ENCODE data around the gene NCAN. TPM values are rescaled to one million over a fixed set of nuclear protein-coding genes. Genes with fewer than 3 reads are reported as not detected.

Gene NCAN
- total RNA-seq, 1 donor from 2014 or later: not detected

GRCh38 chr19:19229701-19230100 is 17.9 kb downstream of the NCAN start:
- TF ChIP-seq, protein P1, sequence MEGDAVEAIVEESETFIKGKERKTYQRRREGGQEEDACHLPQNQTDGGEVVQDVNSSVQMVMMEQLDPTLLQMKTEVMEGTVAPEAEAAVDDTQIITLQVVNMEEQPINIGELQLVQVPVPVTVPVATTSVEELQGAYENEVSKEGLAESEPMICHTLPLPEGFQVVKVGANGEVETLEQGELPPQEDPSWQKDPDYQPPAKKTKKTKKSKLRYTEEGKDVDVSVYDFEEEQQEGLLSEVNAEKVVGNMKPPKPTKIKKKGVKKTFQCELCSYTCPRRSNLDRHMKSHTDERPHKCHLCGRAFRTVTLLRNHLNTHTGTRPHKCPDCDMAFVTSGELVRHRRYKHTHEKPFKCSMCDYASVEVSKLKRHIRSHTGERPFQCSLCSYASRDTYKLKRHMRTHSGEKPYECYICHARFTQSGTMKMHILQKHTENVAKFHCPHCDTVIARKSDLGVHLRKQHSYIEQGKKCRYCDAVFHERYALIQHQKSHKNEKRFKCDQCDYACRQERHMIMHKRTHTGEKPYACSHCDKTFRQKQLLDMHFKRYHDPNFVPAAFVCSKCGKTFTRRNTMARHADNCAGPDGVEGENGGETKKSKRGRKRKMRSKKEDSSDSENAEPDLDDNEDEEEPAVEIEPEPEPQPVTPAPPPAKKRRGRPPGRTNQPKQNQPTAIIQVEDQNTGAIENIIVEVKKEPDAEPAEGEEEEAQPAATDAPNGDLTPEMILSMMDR (IDR thresholded peaks at IDR 0.05): no peak
- ATAC-seq (ENCODE audit: low read depth) (no peak), DNase-seq (no peak)
- intact Hi-C loops (cut with micrococcal nuclease): no loop called here
- CTCF ChIA-PET: no interaction called here
- Mint-ChIP-seq H3K27me3 (peaks cover 22% of the 10 kb centered on the region), H3K27ac (no peak overlapping the region), H3K4me3 (no peak overlapping the region), H3K36me3 (ENCODE audit: low read depth) (no peaks in the 10 kb centered on the region), H3K9me3 (peaks cover 6% of the 10 kb centered on the region), H3K4me1 (peaks cover 4% of the 10 kb centered on the region)
- POLR2A ChIA-PET: no interaction called here

DNA sequence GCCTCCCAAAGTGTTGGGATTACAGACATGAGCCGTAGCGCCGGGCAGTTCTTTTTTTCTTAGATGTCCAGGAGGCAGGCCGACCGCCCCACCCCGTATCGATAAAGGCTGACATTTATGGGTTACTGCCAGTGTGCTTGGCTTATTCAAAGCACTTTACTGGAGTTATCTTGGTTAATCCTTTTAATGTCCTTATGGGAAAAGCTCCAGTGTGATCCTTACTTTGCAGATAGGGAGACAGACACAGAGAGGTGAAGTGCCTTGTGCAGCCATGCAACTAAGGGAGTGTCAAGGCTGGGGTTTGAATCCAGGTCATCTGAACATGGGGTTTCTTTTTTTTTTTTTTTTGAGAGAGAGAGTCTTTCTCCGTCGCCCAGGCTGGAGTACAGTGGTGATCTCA is 19.2 kb downstream of the NCAN start:
- no peak overlapping the region for H3K27ac Mint-ChIP-seq
- H3K4me3 Mint-ChIP-seq: no peak overlapping the region
- no peak for ATAC-seq (ENCODE audit: low read depth)
- H3K27me3 Mint-ChIP-seq: peaks cover 20% of the 10 kb centered on the region
- intact Hi-C loops (cut with micrococcal nuclease): no loop called here
- ChIA-PET CTCF (no interaction called here), POLR2A (no interaction called here)
- peaks cover 8% of the 10 kb centered on the region for H3K9me3 Mint-ChIP-seq
- TF ChIP-seq, protein P1 (IDR thresholded peaks at IDR 0.05): no peak
- H3K4me1 Mint-ChIP-seq: no peaks in the 10 kb centered on the region
- H3K36me3 Mint-ChIP-seq (ENCODE audit: low read depth): no peaks in the 10 kb centered on the region
- no peak for DNase-seq

- no peaks in the 10 kb centered on the region for H3K36me3 Mint-ChIP-seq (ENCODE audit: low read depth)
These were observed 20.5 kb downstream of the NCAN start for GRCh38 chr19:19232261-19232721.

DNA sequence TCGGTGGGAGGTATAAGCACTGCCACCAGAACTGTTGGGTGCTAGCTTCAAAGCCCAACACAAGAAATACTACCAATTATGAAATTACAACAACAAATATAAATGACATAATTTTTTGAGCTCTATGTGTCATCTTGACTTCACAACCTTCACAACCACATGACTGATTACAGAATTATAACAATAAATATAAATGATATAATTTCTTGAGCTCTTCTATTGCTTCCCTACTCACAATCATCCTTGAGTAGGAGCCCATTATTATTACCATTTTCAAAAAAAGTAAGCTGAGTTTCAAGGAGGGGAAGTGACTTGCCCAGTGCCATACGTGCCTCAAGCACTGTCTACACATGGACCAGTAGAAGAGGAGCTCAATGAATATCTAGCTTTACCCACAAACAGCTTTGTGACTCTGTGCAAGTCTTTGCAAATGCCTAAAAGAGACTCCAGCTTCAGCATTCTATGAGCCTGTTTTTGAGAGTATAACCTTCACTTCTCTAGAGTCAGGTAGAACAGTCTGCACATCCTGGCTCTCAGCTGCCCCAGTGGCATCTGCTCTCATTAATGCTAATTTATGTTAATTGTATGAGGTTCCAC is 22.6 kb downstream of the NCAN start:
- intact Hi-C loops (cut with micrococcal nuclease): no loop called here
- no peak overlapping the region for H3K4me3 Mint-ChIP-seq
- DNase-seq (no peak), ATAC-seq (ENCODE audit: low read depth) (no peak)
- no peak overlapping the region for H3K27ac Mint-ChIP-seq
- peaks cover 12% of the 10 kb centered on the region for H3K9me3 Mint-ChIP-seq
- H3K36me3 Mint-ChIP-seq (ENCODE audit: low read depth): no peaks in the 10 kb centered on the region
- peaks cover 7% of the 10 kb centered on the region for H3K27me3 Mint-ChIP-seq
- no peaks in the 10 kb centered on the region for H3K4me1 Mint-ChIP-seq
- TF ChIP-seq, protein P1 (IDR thresholded peaks at IDR 0.05): no peak
- POLR2A ChIA-PET: no interaction called here
- CTCF ChIA-PET: no interaction called here

More at GRCh38 chr19:19232261-19232721, 20.5 kb downstream of the NCAN start:
- DNase-seq: no peak
- ATAC-seq (ENCODE audit: low read depth): no peak
- H3K4me1 Mint-ChIP-seq: no peaks in the 10 kb centered on the region
- ChIA-PET CTCF (no interaction called here), POLR2A (no interaction called here)
- H3K27me3 Mint-ChIP-seq: peaks cover 18% of the 10 kb centered on the region
- intact Hi-C loops (cut with micrococcal nuclease): no loop called here
- H3K9me3 Mint-ChIP-seq: peaks cover 12% of the 10 kb centered on the region
- TF ChIP-seq, protein P1 (IDR thresholded peaks at IDR 0.05): no peak
- H3K27ac Mint-ChIP-seq: no peak overlapping the region
- no peak overlapping the region for H3K4me3 Mint-ChIP-seq

GRCh38 chr19:19236173-19236572 is 24.4 kb downstream of the NCAN start:
- Mint-ChIP-seq H3K4me3 (no peak overlapping the region), H3K36me3 (ENCODE audit: low read depth) (no peaks in the 10 kb centered on the region), H3K27ac (no peak overlapping the region), H3K4me1 (no peaks in the 10 kb centered on the region), H3K27me3 (peaks cover 13% of the 10 kb centered on the region), H3K9me3 (peaks cover 12% of the 10 kb centered on the region)
- POLR2A ChIA-PET: no interaction called here
- DNase-seq (no peak), ATAC-seq (ENCODE audit: low read depth) (no peak)
- CTCF ChIA-PET: no interaction called here
- TF ChIP-seq, protein P1 (IDR thresholded peaks at IDR 0.05): no peak
- intact Hi-C loops (cut with micrococcal nuclease): no loop called here
